Measurements from ENCODE around the gene CA9.

CA9 gene

DNA sequence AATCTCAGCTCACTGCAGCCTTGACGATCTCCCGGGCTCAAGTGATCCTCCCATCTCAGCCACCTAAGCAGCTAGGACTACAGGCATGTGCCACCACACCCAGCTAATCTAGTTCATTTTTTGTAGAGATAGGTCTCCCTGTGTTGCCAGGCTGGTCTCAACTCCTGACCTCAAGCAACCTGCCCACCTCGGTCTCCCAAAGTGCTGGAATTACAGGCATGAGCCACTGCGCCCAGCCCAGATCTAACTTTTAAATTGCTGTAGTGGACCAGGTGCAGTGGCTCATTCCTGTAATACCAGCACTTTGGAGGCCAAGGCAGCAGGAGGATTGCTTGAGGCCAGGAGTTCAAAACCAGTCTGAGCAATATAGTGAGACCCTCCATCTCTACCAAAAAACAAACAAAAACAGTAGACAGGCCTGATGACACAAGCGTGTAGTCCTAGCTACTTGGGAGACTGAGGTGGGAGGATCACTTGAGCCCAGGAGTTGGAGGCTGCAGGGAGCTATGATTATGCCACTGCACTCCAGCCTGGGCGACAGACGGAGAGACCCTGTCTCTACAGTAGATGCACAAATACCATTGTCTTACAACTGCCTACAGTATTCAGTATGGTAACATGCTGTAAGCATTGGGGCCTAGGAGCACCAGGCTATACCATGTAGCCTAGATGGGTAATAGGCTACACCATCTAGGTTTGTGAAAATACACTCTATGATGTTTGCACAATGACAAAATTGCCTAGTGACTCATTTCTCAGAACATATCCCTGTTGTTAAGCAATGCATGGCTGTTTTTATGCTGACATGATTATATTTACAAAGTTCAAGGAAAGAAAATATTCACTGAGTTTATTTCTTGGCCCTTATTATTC lies 21.5 kb upstream of the CA9 start:
- DNase-seq (ENCODE audit: low read depth in 2 of 2, low spot score in 1 of 2): no peak

DNA sequence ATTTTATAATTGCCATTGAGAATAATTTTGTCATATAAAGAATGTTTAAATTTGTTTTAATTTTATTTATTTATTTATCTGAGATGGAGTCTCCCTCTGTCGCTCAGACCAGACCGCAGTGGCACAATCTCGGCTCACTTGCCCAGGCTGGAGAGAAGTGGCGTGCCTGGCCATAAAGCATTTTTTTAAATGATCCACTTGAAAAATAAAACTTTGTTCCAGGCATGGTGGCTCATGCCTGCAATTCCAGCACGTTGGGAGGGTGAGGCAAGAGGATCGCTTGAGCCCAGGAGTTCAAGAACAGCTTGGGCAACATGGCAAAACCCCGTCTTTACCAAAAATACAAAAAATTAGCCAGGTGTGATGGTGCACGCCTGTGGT lies 20.9 kb upstream of the CA9 start:
- no peak for DNase-seq (ENCODE audit: low read depth in 2 of 2, low spot score in 1 of 2)

DNA sequence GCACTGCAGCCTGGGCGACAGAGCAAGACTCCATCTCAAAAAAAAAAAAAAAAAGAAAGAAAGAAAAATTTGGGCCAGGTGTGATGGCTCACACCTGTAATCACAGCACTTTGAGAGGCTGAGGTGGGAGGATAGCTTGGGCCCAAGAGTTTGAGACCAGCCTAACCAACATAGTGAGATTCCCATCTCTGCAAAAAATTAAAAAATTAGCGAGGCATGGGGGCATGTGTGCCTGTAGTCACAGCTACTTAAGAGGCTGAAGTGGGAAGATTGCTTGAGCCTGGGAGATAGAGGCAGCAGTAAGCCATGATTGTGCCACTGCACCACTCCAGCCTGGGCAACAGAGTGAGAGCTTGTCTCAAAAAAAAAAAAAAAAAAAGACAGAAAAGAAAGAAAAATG lies 20.1 kb upstream of the CA9 start:
- no peak for DNase-seq (ENCODE audit: low read depth in 2 of 2, low spot score in 1 of 2)

DNA sequence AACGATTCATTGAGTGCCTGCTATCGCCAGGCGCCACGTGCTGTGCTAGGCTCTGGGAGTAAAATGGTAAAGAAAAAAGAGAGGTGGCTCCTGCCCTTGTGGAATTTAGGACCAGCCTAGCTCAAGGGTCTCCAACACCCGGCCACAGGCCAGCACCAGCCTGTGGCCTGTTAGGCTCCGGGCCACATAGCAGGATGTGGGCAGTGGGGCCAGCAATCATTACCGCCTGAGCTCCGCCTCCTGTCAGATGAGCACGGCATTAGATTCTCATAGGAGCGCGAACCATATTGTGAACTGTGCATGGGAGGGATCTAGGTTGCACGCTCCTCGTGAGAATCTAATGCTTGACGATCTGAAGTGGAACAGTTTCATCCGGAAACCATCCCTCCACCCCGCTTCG lies 17.4 kb upstream of the CA9 start:
- no peak for DNase-seq (ENCODE audit: low read depth in 2 of 2, low spot score in 1 of 2)

DNA sequence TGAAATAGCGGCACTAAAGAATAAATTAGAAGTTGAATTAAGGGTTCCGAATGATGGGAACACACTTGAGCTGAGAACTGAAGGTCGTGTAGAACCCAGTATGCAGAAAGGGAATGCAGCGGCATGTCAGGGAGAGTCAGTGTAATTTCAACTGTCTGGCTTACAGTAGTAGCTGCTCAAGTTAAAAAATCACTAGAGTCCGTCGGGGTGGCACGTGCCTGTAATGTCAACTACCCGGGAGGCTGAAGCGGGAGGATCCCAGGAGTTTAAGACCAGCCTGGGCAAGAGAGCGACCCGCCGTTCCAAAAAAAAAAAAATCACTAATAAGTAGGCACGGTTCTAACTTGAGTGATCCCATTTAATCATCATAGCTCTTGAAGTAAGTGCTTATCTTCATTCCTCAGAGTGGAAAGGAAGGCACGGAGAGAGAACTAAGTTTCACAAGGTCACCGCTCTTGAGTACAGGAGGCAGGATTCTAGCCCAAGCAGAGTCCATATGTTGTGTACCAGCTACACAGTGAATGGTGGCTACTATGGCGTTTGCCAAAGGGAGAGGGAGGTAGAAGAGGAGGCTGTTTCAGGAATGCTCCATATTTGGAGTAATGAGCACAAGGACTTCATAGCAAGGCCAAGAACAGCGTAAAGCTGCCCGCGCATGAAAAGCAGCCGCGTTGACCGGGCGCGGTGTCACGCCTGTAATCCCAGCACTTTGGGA lies 16.7 kb upstream of the CA9 start:
- no peak for DNase-seq (ENCODE audit: low read depth in 2 of 2, low spot score in 1 of 2)

DNA sequence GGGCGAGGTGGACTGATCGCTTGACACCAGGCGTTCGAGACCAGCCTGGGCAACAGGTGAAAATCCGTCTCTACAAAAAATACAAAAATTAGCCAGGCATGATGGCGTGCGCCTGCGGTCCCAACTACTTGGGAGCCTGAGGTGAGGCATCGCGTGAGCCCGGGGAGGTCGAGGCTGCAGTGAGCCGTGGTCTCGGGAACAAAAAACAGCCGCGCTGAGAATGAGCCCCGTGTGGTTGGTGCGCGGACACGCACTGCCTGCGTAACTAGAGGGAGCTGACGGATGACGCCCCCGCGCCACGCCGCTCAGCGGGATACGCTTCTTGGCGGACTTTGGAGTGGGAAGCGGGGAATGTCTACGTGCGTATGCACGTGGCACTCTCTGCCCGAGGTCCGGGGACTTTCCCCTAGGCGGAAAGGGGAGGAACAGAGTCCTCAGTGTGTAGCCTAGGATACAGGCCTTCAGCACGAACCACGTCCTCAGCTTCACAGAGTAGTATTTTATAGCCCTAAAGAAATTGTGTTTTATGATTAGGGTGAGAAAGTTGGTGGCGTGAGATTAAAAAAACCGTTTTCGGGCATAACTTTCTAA lies 16.1 kb upstream of the CA9 start, which contains the start of gene RMRP:
TSS of gene RMRP (minus strand) at position 474 of the 591 bp plus-strand sequence.
- peak; percentile 82 to 92 for DNase-seq (ENCODE audit: low read depth in 2 of 2, low spot score in 1 of 2)

DNA sequence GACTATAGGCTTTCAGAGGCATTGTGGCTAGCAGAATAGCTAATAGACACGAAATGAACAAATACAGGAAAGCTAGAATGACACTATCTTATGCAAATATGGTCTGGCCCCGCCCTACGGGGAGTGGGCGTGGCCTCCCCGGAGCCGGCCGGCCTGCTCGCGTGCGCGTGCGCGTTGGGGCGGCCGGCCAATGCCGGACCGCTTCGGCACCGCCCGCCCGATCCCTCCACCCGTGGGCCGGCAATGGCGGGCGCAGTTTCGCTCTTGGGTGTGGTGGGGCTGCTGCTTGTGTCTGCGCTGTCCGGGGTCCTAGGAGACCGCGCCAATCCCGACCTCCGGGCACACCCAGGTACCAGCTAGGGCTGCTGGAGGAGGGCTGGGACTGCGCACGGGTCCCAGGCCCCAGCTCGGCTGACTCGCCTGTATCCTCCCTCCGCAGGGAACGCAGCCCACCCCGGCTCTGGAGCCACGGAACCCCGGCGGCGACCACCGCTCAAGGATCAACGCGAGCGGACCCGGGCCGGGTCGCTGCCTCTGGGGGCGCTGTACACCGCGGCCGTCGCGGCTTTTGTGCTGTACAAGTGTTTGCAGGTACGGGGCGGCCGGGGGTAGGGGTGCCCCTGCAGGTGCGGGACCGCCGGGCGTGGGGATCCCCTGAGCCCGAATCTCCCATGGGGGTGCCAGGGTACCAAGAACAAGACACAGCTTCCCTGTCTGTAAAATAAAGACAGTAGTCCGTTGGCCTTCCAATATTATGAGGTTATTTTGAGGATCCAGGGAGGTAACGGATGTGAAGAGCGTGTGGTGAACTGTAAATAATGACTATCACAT lies 15.4 kb upstream of the CA9 start, which contains the start of gene CCDC107:
TSS of gene CCDC107 (plus strand) at position 156 of the 831 bp plus-strand sequence. CDS start at position 244, 88 bp downstream.
- DNase-seq (ENCODE audit: low read depth in 2 of 2, low spot score in 1 of 2): peak; percentile 58 to 67

DNA sequence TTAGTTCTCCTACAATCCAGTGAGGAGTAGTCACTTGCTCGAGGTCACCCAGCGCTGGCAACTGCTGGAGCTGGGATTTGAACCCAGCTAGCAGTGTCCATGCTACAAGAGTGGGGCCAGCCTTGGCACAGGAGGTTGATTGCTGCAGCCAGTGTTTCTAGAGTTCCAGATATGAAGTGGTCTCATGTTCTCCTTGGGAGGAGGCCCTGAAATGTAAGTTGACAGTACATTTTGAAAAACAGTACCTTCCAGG lies 14.8 kb upstream of the CA9 start:
- no peak for DNase-seq (ENCODE audit: low read depth in 2 of 2, low spot score in 1 of 2)

DNA sequence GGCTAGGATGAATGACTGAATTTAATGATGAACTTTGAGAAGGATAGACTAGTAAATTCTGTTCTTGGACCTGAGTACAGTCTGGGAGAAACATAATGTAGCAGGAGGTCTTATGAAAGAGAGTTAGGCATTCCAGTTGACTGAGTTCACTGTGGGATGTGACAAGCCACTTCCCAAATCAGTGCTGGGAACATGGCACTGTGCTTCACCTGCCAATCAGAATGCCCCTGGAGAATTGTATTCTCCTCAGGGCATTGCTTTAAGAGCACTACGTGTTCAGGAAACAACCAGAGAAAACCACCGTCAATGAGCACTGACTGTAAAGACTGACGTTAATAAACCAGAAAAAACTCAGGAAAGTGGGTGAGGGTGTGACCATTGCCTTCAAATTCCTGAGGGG lies 14.4 kb upstream of the CA9 start:
- no peak for DNase-seq (ENCODE audit: low read depth in 2 of 2, low spot score in 1 of 2)

DNA sequence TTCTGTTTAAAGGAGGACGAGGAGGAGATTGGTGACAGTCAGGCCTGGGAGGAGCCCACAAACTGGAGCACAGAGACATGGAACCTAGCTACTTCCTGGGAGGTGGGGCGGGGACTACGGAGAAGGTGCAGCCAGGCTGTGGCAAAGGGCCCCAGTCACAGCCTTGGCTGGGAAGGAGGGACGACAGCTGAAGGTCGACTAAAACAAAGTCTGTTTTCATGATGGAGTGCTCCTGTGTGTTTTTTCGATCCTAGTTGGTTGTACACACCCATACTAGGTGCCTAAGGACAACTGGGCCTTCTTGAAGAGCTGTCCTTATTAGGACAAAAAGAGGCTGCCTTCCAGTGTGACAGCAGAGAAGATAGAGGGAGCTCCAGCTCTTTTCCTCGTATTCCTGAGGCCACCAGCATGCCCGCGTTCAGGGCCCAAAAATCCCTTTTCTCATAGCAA lies 12.7 kb upstream of the CA9 start:
- DNase-seq (ENCODE audit: low read depth in 2 of 2, low spot score in 1 of 2): no peak

DNA sequence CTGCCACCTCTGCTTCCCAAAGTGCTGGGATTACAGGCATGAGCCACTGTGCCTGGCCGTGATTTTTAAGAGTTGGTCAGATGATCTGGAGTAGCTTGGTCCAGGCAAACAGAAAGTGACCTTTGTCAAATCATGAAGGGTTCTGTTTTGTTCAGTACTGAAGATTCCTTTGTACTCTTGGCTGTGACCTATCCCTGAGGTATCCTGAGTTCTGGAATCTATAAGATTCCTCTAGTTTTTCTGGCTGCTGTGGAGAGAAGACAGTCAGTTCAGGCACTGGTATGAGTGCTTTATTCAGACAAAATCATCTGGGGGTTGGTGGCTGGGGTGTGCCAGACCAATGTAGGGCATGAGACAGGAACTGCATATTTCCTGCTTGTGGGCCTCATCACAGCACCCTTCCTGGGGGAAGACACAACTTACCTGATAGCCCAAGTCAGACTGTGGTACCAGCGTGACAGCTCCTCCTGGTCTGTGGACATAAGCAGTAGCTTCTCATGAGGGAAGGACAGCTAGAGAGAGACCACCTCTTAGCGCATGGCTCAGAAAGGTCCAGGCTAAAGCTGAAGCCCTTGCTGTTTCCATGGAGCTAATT lies 11.9 kb upstream of the CA9 start:
- DNase-seq (ENCODE audit: low read depth in 2 of 2, low spot score in 1 of 2): no peak

DNA sequence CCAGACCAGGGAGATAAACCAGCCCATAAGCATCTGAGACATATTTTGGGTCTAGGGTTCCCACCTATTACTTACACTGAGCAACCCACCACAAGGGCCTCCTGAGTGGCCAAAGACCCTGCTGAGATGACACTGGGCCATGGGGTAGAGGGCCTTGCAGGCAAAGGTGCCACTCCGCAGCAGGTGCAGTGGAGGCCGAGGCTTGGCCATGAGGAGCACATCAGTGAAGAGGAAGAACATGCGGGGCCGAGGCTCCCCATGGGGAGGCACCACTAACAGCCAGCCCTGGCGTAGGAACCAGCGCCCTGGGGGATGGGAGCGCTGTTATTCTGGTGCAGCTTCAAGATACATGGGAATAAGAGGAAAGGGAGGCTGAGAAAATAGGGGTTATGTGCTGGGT lies 11.3 kb upstream of the CA9 start:
- DNase-seq (ENCODE audit: low read depth in 2 of 2, low spot score in 1 of 2): no peak

DNA sequence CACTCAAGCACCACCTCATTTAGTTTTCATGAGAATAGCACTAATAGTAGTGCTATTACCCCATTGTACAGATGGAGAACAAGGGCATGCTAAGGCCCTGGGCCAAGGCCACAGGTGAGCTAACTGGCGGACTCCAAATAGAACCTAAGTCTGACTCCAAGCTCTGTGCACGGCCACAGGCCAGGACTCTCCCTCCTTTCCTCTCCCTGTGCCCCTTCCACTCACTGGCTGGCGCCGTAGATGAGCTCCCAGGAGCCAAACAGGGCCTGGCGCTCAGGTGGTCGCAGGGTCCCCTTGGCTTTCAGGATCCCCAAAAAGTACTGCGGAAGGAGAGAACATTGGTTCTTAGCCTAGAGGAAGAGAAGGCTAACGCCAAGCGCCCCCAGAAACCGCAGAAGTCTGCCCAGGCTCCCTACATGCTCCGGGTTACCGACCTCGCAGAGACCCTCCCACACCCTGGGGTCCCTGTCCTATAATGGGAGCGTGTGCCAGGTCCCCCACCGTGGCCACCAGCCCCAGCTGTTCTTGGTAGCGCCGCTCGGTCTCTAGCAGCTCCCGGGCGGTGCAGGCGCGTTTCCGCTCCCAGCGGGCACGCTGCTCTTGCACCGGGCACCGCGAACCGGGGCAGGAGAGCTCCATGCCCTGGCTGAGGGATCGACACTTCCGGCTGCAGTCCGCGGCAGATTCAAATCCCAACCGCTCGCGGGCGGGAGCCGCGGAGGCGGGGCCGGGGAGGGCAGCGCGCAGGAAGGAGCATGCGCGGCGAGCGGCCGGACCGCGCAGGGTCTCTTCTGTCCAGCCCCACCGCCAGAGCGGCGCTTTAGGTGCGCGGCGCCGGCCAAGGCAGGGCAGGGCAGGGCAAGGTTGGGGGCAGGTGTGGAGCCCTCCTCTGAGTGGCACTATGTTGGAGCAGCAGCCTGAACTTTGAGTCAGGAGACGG lies 8.9 kb upstream of the CA9 start, which contains the start of gene ARHGEF39:
TSS of gene ARHGEF39 (minus strand) at position 665 of the 940 bp plus-strand sequence. CDS start at position 639, 26 bp downstream.
- DNase-seq (ENCODE audit: low read depth in 2 of 2, low spot score in 1 of 2): peak in 1 of 2 donors; percentile 31

DNA sequence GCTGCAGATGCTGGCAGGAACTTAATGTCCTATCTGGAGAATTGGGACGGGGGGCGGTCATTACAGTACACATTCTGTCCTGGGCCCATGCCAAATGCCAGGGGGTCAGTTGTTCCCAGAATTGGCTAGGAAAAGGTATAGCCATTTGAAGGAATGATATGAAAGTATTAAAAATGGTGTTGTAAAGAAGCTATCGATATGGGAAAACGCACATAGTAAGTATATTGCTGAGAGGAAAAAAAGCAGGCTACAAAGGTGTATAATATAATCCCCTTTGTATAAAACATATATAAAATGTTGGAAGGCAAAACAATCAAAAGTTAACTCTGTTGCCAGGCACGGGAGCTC lies 8.3 kb upstream of the CA9 start:
- no peak for DNase-seq (ENCODE audit: low read depth in 2 of 2, low spot score in 1 of 2)

DNA sequence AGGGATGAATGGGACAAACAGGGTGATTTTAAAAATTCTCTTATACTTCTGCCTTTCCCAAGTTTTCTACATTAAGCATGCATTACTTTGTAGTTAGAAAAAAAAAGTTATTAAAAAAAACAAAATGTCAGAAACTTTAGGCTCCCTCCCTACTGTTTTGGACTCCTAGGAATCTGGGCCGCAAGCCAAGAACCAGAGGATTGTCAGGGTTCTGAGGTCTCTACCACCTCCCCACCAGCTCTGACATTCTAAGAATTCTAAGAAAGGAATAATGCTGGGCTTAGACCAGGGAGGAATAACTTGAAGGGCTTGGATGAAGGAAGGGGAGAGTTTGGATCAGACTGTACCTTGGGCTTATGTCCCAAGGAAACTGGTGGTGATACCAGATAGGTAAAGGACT lies 7.7 kb upstream of the CA9 start:
- no peak for DNase-seq (ENCODE audit: low read depth in 2 of 2, low spot score in 1 of 2)

DNA sequence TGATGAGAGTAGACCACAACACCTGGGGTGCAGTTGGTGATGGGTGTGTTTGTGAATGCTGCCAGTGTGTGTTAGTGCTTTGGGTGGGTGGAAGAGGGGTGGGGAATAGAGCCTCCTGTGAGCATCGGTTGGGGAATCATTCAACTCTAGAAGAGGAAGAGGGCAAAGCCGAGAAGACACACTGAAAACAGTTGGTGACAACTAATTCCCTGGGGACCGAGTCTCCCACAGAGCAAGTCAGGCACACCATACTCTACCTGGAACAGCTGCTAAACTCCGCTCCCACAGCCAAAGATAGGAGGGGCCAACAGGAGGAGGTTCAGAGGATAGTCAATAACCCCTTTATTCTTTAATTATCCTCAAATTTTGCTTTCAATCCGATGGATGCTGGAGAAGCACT lies 7.2 kb upstream of the CA9 start:
- no peak for DNase-seq (ENCODE audit: low read depth in 2 of 2, low spot score in 1 of 2)

DNA sequence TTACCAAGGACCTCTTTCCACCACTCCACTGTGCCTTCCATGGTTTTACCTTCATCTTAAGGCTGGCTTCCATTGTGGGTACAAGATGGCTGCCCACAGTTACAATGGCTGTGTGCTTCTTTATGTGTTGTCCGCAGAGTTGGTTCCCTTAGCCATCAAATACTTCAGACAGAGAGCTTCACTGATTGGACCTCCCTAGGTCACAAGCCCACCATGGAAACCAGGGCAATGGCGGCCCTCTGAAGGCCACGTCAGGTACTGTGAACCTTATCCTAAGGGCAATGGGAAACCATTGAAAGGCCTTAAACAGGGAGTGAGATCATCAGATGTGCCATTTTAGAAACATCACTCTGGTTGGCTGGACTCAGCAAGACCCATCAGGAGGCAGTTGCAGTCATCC lies 5.8 kb upstream of the CA9 start:
- no peak for DNase-seq (ENCODE audit: low read depth in 2 of 2, low spot score in 1 of 2)

DNA sequence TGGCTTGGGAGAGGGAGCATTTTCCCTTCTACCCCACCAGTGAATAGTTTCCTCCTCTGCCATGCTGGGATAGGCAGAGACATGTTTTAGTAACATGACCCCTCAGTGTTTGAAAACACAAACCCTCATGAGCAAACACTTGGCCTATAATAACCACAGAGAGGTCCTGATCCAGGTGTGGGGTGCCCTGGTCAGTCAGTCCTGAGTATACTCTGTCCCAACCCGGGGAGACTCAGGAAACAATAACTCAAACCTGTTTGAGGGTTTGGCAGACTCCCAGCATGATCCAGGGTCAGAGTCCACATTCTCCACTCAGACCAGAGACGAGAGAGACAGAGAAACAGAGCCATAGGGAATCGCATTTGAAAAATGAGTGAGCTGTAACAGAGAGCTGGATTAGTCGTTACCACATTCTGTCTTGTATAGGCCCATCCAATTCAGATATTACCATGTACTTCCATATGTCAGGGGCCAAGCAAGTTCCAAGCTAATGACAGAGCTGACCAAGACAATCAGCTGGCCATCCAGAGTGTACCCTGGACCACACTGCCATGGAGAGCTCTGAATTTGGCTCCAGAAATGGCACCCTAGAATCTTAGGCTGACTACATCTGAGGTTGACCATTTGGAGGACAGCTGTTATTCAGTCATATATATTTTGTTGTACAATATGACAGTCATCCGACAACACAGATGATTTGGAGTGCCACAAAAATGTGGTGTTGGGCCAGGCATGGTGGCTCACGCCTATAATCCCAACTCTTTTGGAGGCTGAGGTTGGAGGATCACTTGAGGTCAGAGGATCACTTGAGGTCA lies 4.2 kb upstream of the CA9 start:
- DNase-seq (ENCODE audit: low read depth in 2 of 2, low spot score in 1 of 2): no peak

DNA sequence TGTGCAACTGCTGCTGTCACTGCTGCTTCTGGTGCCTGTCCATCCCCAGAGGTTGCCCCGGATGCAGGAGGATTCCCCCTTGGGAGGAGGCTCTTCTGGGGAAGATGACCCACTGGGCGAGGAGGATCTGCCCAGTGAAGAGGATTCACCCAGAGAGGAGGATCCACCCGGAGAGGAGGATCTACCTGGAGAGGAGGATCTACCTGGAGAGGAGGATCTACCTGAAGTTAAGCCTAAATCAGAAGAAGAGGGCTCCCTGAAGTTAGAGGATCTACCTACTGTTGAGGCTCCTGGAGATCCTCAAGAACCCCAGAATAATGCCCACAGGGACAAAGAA lies 265 bp downstream of the CA9 start:
- no peak for DNase-seq (ENCODE audit: low read depth in 2 of 2, low spot score in 1 of 2)

Data from stimulated activated CD8-positive, alpha-beta memory T cell treated with anti-CD3 and anti-CD28 coated beads, Interleukin-4, amount 100 ng/mL, for 4 hours (primary cell).